ENCODE results near the gene ZNF630.
A peak's percentile ranks its signal among the peaks of the same experiment; 100 is the strongest.
"Not testable (repeated sequence)": the region's sequence is repeated elsewhere in the genome, so short reads cannot be mapped to it uniquely, and the experiment has no call there.

The ZNF630 gene

GRCh38 chrX:48071064-48071985, at the start of gene ZNF630:
Gene ZNF630 (minus strand): TSS chrX:48071640. CDS start chrX:48066886, 4,754 bp downstream.
- DNase-seq, result peak; percentile 37

- no peak for DNase-seq
Observed at GRCh38 chrX:48107717-48108116, 36.3 kb upstream of the ZNF630 start.

GRCh38 chrX:48102874-48103374, 31.5 kb upstream of the ZNF630 start:
- no peak for DNase-seq

DNA sequence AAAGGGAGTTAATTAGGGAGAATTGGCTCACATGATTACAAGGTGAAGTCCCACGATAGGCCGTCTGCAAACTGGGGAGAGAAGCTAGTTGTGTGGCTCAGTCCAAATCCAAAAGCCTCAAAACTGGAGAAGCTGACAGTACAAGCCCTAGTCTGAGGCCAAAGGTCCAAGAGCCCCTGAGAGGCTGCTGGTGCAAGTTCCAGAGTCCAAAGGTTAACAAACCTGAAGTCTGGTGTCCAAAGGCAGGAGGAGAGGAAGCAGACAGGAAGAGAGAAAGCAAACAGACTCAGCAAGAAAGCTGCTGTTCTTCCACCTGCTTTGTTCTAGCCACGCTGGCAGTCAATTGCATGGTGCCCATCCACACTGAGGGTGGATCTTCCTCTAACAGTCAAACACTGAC, 30.0 kb upstream of the ZNF630 start:
- DNase-seq, result no peak

DNA sequence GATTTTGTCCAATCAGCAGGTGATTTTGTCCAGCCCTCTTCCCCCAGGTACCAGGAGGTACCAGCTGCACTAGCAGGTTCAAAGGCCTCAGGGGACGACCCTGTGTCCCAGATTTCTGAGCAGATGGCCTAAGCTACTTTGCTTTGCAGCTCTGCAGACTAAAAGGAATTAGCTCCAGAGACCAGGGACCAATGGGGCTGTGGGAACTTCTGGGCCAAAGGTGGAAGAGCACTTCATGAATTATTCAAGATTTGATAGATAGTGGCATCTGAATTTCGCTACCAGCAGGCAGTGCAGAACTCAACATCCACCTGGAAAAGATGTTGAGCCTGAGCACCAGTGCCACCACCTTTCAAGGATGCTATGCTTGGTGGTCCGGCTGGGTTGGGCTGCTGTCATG, 21.1 kb upstream of the ZNF630 start:
- not testable (repeated sequence) for DNase-seq

- DNase-seq, result no peak
Observed at GRCh38 chrX:48090123-48090522, 18.7 kb upstream of the ZNF630 start.

DNA sequence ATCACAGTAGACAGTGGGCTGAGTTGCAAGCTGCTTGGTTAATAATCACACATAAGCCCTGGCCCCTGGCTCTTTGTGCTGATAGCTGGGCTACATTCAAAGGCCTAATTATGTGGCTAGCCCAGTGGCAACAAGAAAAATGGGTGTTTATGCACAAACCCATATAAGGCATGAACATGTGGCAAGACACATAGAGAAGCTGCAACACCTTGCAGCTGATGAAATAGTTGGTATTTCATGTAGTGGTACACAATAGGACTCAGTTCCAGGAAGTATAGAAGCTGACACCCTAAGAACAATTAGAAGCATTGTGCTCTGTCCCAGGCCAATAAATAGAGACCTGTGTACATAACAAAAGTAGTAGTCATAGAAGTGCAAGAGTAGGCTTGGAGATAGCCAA, 14.6 kb upstream of the ZNF630 start:
- no peak for DNase-seq

DNA sequence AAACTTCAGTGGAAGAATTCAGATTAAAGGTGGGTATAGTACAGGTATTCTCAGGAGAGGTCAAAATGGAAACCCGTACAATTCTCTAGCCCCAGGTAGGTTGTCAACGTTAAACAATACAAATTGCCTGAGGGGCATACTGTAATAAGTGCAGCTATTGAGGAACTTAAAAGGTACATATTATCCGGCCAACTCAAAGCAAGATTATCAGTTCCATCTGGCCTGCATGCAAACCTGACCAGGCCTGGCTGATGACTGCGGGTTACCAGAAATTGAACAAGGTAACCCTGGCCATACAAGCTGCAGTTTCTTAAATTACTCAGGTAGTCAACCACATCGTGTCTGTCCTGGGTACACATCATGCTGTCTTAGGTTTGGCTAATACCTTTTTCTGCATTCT, 12.3 kb upstream of the ZNF630 start:
- DNase-seq, result no peak

DNA sequence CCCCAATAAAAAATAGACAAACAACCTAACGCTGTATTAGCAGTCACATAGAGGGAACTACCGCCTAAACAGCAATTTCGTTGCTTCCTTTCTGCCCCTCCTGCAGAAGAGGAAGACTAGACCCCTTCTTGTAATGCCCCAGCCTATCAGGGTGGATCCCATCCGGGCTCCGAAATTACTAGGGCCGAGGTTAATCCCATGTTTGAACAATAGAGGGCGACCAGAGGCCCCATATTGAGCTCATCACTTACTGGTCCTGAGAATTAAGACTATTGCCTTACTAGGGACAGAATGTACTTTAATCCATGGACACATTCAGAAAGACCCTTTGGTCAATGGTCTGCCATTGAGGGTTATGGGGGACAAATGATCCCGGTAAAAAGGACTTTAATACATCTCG, 11.8 kb upstream of the ZNF630 start:
- peak; percentile 37 for DNase-seq

DNA sequence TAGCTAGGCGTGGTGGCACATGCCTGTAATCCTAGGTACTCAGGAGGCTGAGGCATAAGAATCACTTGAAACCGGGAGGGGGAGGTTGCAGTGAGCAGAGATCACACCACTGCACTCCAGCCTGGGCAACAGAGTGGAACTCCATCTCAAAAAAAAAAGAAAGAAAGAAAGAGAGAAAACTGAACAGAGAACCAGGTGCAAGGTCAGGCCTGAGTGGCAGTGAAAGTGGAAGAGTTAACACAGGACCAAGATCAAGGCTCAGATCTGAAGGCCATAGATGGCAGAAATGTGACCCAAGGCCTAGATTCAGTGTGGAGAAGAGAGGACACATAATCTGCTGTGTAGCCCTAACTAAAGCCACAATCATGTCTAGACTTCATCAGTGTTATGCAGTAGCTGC, 4.9 kb upstream of the ZNF630 start:
- no peak for DNase-seq

DNA sequence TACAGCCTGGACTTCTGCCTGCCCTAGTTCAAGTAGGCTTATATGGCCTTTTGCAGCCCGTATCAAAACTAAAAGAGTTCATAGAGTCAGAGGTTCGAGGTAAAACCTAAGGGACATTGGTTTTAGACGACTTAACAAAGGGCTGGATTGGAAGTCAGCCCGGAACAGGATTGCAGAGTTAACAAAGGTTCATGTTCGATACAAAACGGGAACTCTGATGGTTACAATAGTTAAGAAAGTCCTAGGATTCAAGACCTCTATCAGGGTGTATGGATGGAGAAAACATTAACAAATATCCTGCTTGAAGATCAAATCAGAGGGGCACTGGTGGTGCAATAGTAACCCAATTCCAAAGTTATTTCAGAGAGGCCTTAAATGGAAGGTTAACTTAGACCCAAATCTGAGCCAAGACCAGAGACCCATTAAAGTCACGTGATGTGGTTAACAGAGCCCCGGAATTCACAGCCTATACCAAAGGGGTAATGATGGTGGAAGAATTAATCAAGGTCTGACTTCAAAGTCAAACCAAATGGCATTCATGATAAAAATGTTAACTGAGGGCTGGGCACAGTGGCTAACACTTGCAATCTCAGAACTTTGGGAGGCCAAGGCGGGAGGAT, 656 bp upstream of the ZNF630 start:
- no peak for DNase-seq

GRCh38 chrX:48068096-48068887, 3.1 kb downstream of the ZNF630 start:
- DNase-seq, result no peak

GRCh38 chrX:48064261-48064660, 7.2 kb downstream of the ZNF630 start:
- no peak for DNase-seq

DNA sequence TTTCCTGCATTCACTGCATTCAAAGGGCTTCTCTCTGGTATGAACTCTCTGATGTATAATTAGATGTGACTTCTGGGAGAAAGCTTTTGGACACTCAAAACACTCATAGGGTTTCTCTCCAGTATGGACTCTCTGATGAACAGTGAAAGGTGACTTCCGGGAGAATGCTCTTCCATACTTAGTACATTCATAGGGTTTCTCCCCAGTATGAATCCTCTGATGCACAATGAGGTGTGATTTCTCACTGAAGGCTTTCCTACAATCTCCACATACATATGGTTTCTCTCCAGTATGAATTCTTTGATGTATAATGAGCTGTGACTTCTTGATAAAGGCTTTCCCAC, 12.2 kb downstream of the ZNF630 start:
- no peak for DNase-seq

GRCh38 chrX:48058621-48059295, 12.7 kb downstream of the ZNF630 start:
- DNase-seq, result no peak

GRCh38 chrX:48046846-48047245, 24.6 kb downstream of the ZNF630 start:
- no peak for DNase-seq

- DNase-seq, result no peak
Observed at GRCh38 chrX:48045410-48046311, 25.8 kb downstream of the ZNF630 start.

GRCh38 chrX:48043056-48043455, 28.4 kb downstream of the ZNF630 start:
- no peak for DNase-seq

GRCh38 chrX:48035891-48036290, 35.5 kb downstream of the ZNF630 start:
- no peak for DNase-seq

DNA sequence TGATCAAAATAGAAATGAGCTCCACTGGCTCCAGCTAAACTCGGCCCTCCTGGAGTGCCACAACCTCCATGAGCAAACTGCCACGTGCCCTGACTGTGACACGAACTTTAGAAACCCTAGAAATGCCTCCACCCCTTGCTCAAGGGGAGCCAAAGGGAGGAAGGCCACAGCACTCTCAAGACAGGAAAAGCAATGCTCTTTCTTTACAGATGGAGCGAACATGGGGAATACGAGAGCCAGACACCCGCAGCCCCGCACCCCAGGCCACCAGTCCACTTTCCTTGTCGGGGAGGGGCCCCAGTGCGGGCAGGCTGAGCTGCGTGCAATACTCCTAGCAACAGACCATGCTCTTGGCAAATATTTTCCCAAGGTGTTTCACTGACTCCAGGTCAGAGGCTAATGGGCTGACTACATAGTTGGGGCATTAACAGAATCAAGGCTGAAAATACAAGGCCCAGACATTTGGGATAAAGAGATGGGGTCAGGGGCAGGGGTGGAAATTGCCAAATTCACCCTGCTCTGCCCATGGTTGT, 40.7 kb downstream of the ZNF630 start:
- DNase-seq, result not testable (repeated sequence)

DNA sequence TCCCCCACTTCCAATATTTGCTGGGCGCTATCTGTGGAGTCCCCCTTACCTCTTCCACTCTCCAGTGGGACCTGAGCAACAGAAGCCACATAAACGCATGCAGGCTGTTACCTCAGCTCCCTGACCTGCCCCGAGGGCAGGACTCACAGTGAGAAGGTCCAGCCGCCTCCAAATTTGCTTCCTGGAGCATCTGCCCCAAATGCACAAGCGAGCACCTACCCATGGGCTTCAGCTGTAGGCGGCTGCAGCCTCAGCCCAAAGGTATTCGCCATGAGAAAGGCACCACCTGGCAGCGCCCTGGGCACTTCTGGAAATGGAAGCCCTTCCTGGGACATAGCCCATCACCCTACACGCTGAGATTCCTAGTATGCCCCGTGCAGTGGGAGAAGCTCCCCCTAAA, 41.2 kb downstream of the ZNF630 start:
- DNase-seq, result no peak

Data from activated CD4-positive, alpha-beta T cell treated with anti-CD3 and anti-CD28 coated beads, Interleukin-2, amount 50 U/mL, for 16 hours (primary cell).